ENCODE data around the gene OR6T1. TPM values are rescaled to one million over a fixed set of nuclear protein-coding genes. Genes with fewer than 3 reads are reported as not detected.
A peak's percentile ranks its signal among the peaks of the same experiment; 100 is the strongest.

Gene OR6T1
- total RNA-seq (ENCODE audit: low replicate concordance): not detected in 2 replicates

GRCh38 chr11:123943738-123944137 lies at the start of gene OR6T1:
Gene OR6T1, minus strand, starts transcription at chr11:123943838. Its CDS starts 0 bp downstream, at chr11:123943838.
- TF ChIP-seq CTCF (IDR thresholded peaks at IDR 0.05; ENCODE audit: insufficient read depth, low read length): no peak
- no peak for DNase-seq (ENCODE audit: low read depth)
- no peak within 1 kb of the TSS for H3K4me3 ChIP-seq (ENCODE audit: low read depth, low read length)

GRCh38 chr11:123979311-123979710 lies 35.7 kb upstream of the OR6T1 start:
- TF ChIP-seq CTCF (IDR thresholded peaks at IDR 0.05; ENCODE audit: insufficient read depth, low read length): no peak
- no peak overlapping the region for H3K4me3 ChIP-seq (ENCODE audit: low read depth, low read length)
- no peak for DNase-seq (ENCODE audit: low read depth)

GRCh38 chr11:123977731-123978347 lies 34.2 kb upstream of the OR6T1 start, which contains the start of gene OR10S1:
Gene OR10S1, minus strand, starts transcription at chr11:123977781. Its CDS starts 117 bp downstream, at chr11:123977664.
- DNase-seq (ENCODE audit: low read depth): peak; percentile 12
- TF ChIP-seq CTCF (IDR thresholded peaks at IDR 0.05; ENCODE audit: insufficient read depth, low read length): no peak
- H3K4me3 ChIP-seq (ENCODE audit: low read depth, low read length): no peak within 1 kb of the TSS

GRCh38 chr11:123976770-123977560 lies 33.3 kb upstream of the OR6T1 start:
- H3K4me3 ChIP-seq (ENCODE audit: low read depth, low read length): no peak overlapping the region
- DNase-seq (ENCODE audit: low read depth): no peak
- no peak for TF ChIP-seq CTCF (IDR thresholded peaks at IDR 0.05; ENCODE audit: insufficient read depth, low read length)

- DNase-seq (ENCODE audit: low read depth): peak; percentile 80
- H3K4me3 ChIP-seq (ENCODE audit: low read depth, low read length): no peak overlapping the region
- no peak for TF ChIP-seq CTCF (IDR thresholded peaks at IDR 0.05; ENCODE audit: insufficient read depth, low read length)
Measured at GRCh38 chr11:123973816-123974215, 30.2 kb upstream of the OR6T1 start.

- no peak for TF ChIP-seq CTCF (IDR thresholded peaks at IDR 0.05; ENCODE audit: insufficient read depth, low read length)
- no peak for DNase-seq (ENCODE audit: low read depth)
- H3K4me3 ChIP-seq (ENCODE audit: low read depth, low read length): no peak overlapping the region
Measured at GRCh38 chr11:123956752-123957151, 13.1 kb upstream of the OR6T1 start.

Measured in fibroblast of the aortic adventitia (primary cell).